ENCODE measurements around the gene RNF212. TPM values are rescaled to one million over a fixed set of nuclear protein-coding genes. Genes with fewer than 3 reads are reported as not detected.

RNF212 gene
- total RNA-seq, 4 donors from 2014 or later = 0.77 to 13.5 (median 5.2) TPM

- Histone ChIP-seq H3K36me3 (no peaks in the 10 kb centered on the region), H3K27me3 (no peaks in the 10 kb centered on the region), H3K4me3 (no peak overlapping the region), H3K9me3 (no peaks in the 10 kb centered on the region), H3K4me1 (no peaks in the 10 kb centered on the region), H3K27ac (no peak overlapping the region)
- DNase-seq = no peak
- TF ChIP-seq CTCF (IDR thresholded peaks at IDR 0.05) = no peak
- no peak for TF ChIP-seq POLR2A (IDR thresholded peaks at IDR 0.05)
- intact Hi-C loops (cut with DNase I; ENCODE audit: low total_unique reads) = no loop called here
Measured at GRCh38 chr4:1023075-1023640, 90.2 kb downstream of the RNF212 start.

GRCh38 chr4:1022739-1023066 lies 90.7 kb downstream of the RNF212 start:
- intact Hi-C loops (cut with DNase I; ENCODE audit: low total_unique reads) = no loop called here
- no peak overlapping the region for H3K27ac ChIP-seq
- H3K4me1 ChIP-seq = no peaks in the 10 kb centered on the region

GRCh38 chr4:1022051-1022738 lies 91.2 kb downstream of the RNF212 start:
- H3K27ac ChIP-seq = no peak overlapping the region
- intact Hi-C loops (cut with DNase I; ENCODE audit: low total_unique reads) = no loop called here
- H3K27me3 ChIP-seq = no peaks in the 10 kb centered on the region
- no peak for TF ChIP-seq POLR2A (IDR thresholded peaks at IDR 0.05)
- no peaks in the 10 kb centered on the region for H3K4me1 ChIP-seq
- no peaks in the 10 kb centered on the region for H3K36me3 ChIP-seq
- H3K4me3 ChIP-seq = no peak overlapping the region
- no peaks in the 10 kb centered on the region for H3K9me3 ChIP-seq
- no peak for DNase-seq

More at GRCh38 chr4:1022739-1023066, 90.7 kb downstream of the RNF212 start:
- H3K4me3 ChIP-seq = no peak overlapping the region
- H3K36me3 ChIP-seq = no peaks in the 10 kb centered on the region
- no peaks in the 10 kb centered on the region for H3K9me3 ChIP-seq
- DNase-seq = no peak
- TF ChIP-seq POLR2A (IDR thresholded peaks at IDR 0.05) (no peak), CTCF (IDR thresholded peaks at IDR 0.05) (no peak)
- no peaks in the 10 kb centered on the region for H3K27me3 ChIP-seq

Small RNAs within 50 kb of the gene (small RNA-seq; reads per million reads assigned to genes)
- gene RF00554 = not detected

Other genes with a start within 250 kb of the RNF212 start
- gene GAK, start 181.2 kb downstream of the RNF212 start, total RNA-seq = 1,000 to 10,000 TPM in 1 of 4 donors, 100 to 1,000 TPM in 1, 10 to 100 TPM in 2; 50.6 to 1,098 (median 104) TPM
- gene TMEM175, start 181.1 kb downstream of the RNF212 start, total RNA-seq = 10 to 100 TPM in 3 of 4 donors, 1 to 10 TPM in 1; 9.9 to 39.7 (median 26.3) TPM
- 10 to 100 TPM in 2 of 4 donors, 1 to 10 TPM in 2; 1.2 to 12.7 (median 10.1) TPM for gene DGKQ, start 140.0 kb downstream of the RNF212 start, total RNA-seq
- 10 to 100 TPM in 2 of 4 donors, 1 to 10 TPM in 2; 2.8 to 45.8 (median 9.9) TPM for gene IDUA, start 126.5 kb downstream of the RNF212 start, total RNA-seq
- gene SLC26A1, start 120.2 kb downstream of the RNF212 start, total RNA-seq = under 1 TPM in 2 of 4 donors, not detected in 2; 0.07 to 0.12 TPM
- 10 to 100 TPM in 2 of 4 donors, 1 to 10 TPM in 2; 2.8 to 24.8 (median 13.9) TPM for gene FGFRL1, start 101.9 kb downstream of the RNF212 start, total RNA-seq
- 100 to 1,000 TPM in 2 of 4 donors, 10 to 100 TPM in 2; 60.6 to 262 (median 115) TPM for gene SPON2, start 59.0 kb upstream of the RNF212 start, total RNA-seq
- gene CTBP1, start 135.6 kb upstream of the RNF212 start, total RNA-seq = 100 to 1,000 TPM; 104 to 193 (median 162) TPM
- 10 to 100 TPM; 32.3 to 70.7 (median 67.8) TPM for gene MAEA, start 176.3 kb upstream of the RNF212 start, total RNA-seq
- 10 to 100 TPM; 13.1 to 37.2 (median 19.3) TPM for gene UVSSA, start 233.6 kb upstream of the RNF212 start, total RNA-seq

Data from uterus (tissue), 4 donors.